ENCODE data around the gene BMP6.

DNA sequence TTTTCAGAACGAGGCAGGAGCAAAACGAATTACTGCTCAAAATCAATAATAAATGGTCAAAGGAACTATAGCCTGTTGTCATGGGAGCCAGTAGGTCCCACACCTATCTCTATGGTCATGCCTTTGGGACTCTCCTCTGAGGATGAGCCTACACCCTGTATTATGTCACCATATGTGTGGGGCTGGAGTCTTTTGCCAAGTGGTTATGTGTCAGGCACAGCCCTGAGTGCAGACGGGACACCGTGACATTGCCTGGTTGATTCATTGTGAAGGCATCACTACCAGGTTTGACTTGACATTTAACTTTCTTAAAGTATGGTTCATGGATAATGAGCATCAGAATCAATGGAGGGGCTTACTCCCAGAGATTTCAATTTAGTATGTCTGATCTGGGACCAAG, 23.6 kb downstream of the BMP6 start:
- TF ChIP-seq POLR2A (IDR thresholded peaks at IDR 0.05; ENCODE audit: low read depth, low read length) (no peak), EZH2 (IDR thresholded peaks at IDR 0.05; ENCODE audit: borderline replicate concordance, low read depth, low read length, severe bottlenecking) (no peak), POLR2AphosphoS5 (IDR thresholded peaks at IDR 0.05; ENCODE audit: insufficient read depth, low read depth, low read length) (no peak), JUN (IDR thresholded peaks at IDR 0.05; ENCODE audit: borderline replicate concordance, insufficient read depth, insufficient read length, low read depth) (no peak), GATA2 (IDR thresholded peaks at IDR 0.05; ENCODE audit: insufficient read depth, insufficient read length, low read depth, low read length) (no peak), FOS (IDR thresholded peaks at IDR 0.05; ENCODE audit: borderline replicate concordance, insufficient read depth, low read length) (no peak)
- TF ChIP-seq, protein P1, sequence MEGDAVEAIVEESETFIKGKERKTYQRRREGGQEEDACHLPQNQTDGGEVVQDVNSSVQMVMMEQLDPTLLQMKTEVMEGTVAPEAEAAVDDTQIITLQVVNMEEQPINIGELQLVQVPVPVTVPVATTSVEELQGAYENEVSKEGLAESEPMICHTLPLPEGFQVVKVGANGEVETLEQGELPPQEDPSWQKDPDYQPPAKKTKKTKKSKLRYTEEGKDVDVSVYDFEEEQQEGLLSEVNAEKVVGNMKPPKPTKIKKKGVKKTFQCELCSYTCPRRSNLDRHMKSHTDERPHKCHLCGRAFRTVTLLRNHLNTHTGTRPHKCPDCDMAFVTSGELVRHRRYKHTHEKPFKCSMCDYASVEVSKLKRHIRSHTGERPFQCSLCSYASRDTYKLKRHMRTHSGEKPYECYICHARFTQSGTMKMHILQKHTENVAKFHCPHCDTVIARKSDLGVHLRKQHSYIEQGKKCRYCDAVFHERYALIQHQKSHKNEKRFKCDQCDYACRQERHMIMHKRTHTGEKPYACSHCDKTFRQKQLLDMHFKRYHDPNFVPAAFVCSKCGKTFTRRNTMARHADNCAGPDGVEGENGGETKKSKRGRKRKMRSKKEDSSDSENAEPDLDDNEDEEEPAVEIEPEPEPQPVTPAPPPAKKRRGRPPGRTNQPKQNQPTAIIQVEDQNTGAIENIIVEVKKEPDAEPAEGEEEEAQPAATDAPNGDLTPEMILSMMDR (IDR thresholded peaks at IDR 0.05; ENCODE audit: extremely low read depth in 1 of 2, insufficient read depth in 1 of 2, low read depth in 1 of 2, low read length in 2 of 2): no peak
- TF ChIP-seq, protein P2, sequence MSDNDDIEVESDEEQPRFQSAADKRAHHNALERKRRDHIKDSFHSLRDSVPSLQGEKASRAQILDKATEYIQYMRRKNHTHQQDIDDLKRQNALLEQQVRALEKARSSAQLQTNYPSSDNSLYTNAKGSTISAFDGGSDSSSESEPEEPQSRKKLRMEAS (IDR thresholded peaks at IDR 0.05; ENCODE audit: insufficient read depth, insufficient read length): no peak

Data from endothelial cell of umbilical vein (primary cell).